ENCODE results near the gene WDFY2. TPM values are rescaled to one million over a fixed set of nuclear protein-coding genes. Genes with fewer than 3 reads are reported as not detected.
A peak's percentile ranks its signal among the peaks of the same experiment; 100 is the strongest.

The WDFY2 gene
- total and polyA plus RNA-seq, 10 of the 15 experiments (the other 5 are each of a cell fraction or from before 2014, with no cell fraction given) = 2.1 to 13.0 (median 8.1) TPM

DNA sequence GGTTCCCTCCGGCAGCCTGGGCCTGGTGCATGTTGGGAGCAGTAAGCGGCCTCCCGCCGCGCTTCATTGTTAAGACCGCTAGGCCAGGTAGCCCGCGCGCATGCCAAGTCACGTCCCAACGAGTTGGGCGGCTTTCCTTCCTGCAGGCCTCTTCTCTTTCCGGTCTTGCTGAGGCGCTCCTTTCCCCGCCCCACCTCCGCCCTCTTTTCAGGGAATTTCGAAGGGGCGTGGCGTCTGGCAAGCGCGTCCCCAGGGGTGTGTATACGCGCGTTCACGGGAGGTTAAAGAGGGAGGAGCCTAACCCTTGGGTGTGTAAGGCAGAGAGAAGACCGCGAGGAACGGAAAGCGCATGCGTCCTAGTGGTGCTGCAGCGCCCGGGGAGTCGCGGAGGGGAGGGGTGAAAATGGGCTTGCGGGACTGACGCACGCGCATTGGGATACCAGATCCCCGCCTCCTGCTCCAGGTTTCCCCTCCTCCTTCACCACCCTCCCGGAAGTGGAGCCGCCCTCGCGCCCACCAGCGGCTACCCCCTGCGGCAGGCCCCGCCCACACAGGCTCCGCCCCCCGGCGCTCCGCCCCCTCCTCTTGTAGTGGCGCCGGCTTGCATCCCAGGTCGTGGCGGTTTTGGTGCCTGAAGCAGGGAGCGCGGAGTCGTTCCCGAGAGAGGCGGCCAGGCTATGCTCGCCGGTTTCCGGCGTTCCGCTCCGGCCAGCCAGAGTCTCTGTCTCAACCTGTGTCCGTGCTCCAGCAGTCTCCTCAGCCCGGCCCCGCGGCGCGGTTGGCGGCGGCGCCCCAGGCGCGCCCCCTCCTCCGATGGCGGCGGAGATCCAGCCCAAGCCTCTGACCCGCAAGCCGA is at the start of gene WDFY2 (continued):
- TF ChIP-seq RELA (IDR thresholded peaks at IDR 0.05; ENCODE audit: borderline replicate concordance, partially characterized antibody) = no peak
- no peak for TF ChIP-seq CREB1 (IDR thresholded peaks at IDR 0.05; ENCODE audit: low read depth)
- no peak for TF ChIP-seq ZNF274 (IDR thresholded peaks at IDR 0.05; ENCODE audit: insufficient read depth, insufficient read length)
- no peak; the same call in 1 of the 2 replicates for TF ChIP-seq CHD2 (IDR thresholded peaks at IDR 0.05; ENCODE audit: borderline replicate concordance, low read depth, low read length)
- peak; percentile 93 for TF ChIP-seq EED (IDR thresholded peaks at IDR 0.05; ENCODE audit: low read depth)
- TF ChIP-seq RAD51 (IDR thresholded peaks at IDR 0.05) = no peak
- no peak for TF ChIP-seq BRCA1 (IDR thresholded peaks at IDR 0.05; ENCODE audit: low read depth, low read length)
- peak; percentile 95; the same call in 1 of the 2 replicates for TF ChIP-seq HCFC1 (IDR thresholded peaks at IDR 0.05; ENCODE audit: low read length)
- no peak for TF ChIP-seq NFIC (IDR thresholded peaks at IDR 0.05; ENCODE audit: low read depth, low read length)
- no peak for TF ChIP-seq JUNB (IDR thresholded peaks at IDR 0.05)
- no peak for TF ChIP-seq KDM1A (IDR thresholded peaks at IDR 0.05; ENCODE audit: borderline replicate concordance)
- peak; percentile 58 for TF ChIP-seq ZNF687 (IDR thresholded peaks at IDR 0.05)

Data from GM12878 (cell line).